Kidney tubule cell (primary cell): ENCODE measurements around the gene CFAP92.
"Not testable (repeated sequence)": the region's sequence is repeated elsewhere in the genome, so short reads cannot be mapped to it uniquely, and the experiment has no call there.

ENCODE experiments used
- DNase-seq: peaks from one replicate; pipeline ENCODE4 v3.0.0-alpha.2; 2018; ENCODE audit warnings: low spot score

The CFAP92 gene

DNA sequence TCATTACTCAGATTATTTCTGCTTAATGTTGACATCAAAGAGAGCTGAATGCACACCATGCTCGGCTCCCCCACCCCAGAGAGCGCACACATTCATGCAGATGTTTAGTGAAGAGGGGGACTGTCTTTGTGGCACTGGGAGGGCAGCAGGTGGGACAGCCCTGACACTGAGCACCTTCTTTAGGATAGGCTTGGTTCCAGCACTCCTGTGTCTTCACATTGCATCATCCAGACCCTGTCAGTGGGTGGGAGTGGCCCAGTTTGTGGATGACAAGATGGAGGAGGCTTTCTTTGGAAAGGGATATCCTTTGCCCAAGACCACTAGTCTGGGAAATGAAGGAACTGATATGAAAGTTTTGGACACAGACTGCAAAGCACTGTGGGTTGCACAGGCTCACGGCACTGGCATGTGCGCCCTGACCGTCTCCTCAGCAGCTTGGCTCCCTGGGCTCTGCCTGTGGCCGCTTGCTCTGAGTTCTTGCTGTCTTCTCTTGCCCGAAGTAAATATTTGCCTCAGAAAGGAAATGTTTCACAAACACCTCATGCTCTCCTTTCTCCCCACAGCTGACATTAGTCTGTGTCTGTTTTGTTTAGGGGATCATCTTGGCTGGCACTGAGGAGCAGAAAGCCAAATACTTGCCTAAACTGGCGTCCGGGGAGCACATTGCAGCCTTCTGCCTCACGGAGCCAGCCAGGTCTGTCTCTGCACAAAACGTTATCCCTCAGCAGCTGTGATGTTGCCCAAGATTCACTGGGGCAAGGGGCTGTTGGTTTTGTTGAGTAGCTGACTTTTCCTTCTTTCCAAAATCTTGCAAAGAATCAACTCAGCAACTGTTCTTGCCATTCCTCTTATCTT lies 97.8 kb downstream of the CFAP92 start:
- DNase-seq = no peak

DNA sequence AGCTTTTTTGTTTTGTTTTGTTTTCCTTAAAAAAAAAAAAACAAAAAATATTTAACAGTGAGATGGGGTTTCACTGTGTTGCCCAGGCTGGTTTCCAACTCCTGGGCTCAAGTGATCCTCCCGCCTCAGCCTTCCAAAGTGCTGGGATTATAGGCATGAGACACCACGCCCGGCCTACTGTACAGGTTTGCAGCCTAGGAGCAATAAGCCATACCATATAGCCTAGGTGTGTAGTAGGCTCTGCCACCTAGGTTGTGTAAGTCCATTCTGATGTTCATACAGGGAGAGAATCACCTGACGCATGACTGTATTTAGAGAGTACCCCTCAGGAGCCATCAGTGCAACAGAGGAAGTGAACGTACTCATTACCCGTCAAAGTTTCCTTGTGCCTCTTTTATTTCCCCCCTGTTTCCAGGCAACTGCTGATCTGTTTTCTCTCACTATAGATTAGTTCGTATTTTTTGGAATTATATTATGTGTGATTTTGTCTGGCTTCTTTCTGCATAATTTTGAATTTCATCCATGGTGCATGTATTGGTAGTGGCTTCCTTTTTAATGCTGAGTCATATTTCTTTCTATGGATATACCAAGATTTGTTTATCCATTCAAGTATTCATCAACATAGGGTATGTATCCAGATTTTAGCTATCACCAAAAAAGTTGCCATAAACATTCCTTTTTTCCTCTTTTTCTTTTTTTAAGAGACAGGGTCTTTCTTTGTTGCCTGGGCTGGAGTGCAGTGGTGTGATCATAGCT lies 104.6 kb downstream of the CFAP92 start:
- no peak for DNase-seq

DNA sequence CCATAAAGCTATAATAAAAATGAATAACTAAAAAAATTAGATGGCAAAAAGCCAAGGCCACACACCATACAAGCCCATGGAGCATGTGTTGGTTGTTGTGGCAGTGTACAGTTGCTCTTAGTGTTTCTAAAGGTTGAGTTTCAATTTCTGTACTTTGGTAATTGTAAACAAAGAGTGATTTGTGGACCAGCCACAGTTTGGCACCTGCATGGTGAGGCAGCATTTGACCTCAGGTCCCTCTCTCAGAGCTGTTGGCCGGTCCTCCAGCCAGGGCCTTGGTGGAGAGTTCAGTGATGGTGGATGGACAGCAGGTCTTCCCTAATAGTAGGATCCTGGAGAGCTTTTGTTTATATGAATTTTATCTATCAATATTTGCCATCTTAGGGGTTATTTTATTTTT lies 108.9 kb downstream of the CFAP92 start:
- DNase-seq = no peak

DNA sequence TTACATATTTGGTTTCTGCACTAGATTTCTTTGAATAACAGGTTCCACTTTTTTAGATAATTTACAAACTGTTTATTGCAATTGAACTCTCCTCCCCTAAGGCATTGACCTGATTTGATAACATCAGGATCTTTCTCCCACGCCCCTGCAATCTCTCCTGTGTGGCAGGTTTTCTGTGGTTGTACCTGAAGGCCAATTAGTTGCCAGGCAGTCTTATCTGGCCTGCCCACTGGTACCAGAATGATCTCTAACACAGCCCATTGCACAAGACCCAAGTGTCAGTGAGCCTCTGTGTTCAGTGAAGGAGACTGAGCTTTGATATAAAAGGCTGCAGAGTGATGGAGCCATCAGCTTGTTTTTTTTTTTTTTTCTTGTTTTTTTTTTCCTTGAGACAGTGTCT lies 111.2 kb downstream of the CFAP92 start:
- DNase-seq = no peak

DNA sequence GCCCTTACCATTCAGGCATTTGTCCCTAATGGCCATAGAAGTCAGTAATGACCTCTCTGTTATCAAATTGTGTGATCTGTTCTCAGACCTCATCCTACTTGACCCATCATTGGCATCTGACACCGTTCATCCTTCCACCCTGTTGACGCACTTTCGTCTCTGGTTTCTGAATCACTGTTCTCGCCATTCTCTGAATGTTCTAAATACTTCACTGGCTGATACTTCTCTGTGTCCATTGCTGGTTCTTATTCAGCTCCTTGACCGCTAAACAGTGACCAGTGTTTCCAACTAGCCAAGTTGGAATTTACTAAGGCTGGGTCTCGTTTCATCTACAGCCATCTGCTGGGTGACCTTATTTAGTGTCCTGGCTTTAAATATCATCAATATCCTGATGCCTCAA lies 112.3 kb downstream of the CFAP92 start:
- no peak for DNase-seq

DNA sequence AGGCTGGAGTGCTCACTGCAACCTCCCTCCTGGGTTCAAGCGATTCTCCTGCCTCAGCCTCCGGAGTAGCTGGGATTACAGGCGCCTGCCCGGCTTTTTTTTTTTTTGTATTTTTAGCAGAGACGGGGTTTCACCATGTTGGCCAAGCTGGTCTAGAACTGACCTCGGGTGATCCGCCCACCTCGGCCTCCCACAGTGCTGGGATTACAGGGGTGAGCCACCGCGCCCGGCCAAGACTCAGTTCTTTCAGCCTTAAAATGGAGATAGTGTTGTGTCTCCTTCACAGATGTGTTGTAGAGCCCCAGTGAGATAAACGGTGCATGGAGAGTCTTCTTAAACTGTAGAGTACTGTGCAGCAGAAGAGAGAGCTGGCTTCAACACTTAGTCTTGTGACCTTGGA lies 113.4 kb downstream of the CFAP92 start:
- DNase-seq = not testable (repeated sequence)

DNA sequence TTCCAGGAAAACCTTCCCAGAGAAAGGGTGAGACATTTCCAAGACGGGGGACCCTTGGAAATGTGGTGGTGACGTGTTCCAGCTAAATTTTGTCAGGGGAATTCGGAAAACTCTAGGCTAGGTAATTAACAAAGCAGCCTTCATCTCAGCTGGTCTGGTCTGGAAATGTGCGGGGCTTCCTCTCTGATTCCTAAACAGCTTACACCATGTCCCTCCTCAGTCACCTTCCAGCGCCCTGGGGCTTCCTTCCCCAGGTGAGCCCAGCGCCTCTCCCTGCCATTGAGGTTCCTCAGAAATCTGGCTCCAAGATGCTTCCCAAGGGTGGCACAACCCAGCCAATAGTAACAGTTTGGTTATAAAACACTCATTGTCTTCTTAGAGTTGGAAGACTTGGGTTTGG lies 113.9 kb downstream of the CFAP92 start:
- no peak for DNase-seq

DNA sequence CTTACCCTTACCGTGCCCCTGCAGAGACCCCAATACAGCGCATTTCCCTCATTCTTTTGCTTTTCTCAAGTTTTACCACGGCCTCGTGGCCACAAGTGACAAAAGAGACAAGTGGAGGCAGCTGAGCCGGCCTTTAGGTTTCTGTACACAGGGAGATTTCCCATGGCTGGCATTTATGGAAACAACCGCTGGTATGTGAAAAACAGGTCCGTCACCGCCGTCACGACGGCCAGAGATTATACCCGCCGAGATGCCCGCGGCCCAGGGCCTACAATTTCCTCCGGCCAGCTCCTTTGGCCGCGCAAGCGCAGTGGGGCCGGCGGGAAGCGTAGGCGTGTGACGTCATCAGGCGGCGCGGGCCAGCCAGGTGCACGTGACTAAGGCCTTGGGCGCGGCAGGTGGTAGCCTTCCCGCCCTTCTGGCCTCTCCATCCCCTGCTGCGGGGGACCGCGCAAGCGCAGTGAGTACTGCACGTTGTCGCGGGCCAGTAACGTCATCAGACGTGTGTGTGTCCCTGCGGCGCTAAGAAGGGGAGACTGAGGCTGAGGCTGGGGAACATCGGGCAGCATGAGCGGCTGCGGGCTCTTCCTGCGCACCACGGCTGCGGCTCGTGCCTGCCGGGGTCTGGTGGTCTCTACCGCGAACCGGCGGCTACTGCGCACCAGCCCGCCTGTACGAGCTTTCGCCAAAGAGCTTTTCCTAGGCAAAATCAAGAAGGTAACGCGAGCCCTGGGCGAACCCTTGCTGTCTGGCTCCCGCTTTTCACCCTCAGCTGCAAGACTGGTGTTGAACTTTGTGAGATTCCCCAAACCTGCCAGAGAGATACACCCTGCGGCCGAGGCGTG lies 114.5 kb downstream of the CFAP92 start, which contains the start of gene ACAD9:
ACAD9 (plus strand) TSS at position 496 of the 845 bp plus-strand sequence; CDS start at position 568, 72 bp downstream.
- DNase-seq = peak; percentile 98

DNA sequence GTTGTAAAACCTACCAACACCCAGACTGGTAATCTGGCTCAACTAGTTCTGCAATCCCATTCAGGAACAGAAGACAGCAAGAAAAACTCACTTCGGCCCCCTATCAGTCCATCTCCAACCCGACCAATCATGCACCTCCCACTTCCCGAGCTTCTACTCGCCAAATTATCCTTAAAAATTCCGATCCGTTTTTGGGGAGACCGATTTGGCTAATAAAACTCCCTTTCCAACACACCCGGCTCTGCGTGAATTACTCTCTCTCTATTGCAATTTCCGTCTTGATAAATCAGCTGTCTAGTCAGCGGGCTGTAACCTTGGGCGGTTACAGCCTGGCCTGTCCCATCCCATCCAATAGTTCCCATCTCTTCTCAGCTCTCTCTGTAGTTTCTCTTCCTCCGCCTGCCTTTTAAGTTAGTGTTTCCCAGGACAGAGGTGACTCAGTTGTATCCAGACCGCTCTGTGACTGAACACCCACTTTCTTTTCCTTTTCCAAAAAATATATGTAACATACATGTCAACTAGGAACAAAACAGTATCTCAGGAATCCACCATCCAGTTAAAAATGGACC lies 115.2 kb downstream of the CFAP92 start:
- peak; percentile 78 for DNase-seq

DNA sequence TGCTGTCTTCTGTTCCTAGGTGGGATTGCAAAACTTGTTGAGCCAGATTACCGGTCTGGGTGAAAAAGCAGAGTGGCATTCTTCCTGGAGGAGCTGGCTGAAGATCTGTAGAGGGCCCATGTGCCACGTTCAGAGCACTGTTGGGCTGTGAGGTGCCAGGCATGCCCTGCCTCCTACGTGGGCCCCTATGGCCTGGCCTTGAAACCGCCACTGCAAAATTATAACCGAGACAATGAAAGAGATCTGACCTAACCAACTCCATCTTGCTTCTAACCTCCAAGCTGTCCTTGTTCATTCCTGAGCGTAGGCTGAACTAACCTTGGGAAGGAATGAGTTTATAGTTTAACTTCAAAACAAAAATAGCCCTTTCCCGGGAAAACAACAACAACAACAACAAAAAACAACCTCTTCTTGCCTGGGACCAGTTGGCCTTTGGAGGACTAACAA lies 115.8 kb downstream of the CFAP92 start:
- DNase-seq = no peak

DNA sequence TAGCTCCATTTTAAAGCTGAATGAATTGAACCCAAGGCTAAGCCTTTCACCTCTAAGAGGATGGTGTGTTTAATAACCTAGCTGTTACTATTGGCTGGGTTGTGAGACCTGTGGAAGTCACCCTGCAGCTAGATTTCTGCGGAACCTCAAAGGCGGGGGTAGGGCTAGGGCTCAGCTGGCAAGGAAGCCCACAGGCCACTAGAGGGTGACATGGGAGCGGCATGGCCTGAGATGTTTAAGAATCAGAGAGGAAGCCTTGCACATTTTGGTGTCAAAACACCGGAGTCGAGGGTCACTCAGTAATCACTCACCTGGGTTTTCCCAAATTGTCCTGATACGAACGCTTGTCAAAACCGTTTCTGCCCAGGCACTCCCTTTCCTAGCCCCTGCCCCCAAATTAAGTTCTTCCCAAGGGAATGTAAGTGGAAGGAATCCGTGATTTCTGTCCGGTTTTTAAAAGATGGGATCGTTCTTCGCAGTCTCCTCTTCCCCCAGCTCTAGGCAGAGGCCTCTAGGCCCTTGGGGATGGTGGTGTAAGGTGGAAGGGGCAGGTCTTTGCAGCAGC lies 118.2 kb downstream of the CFAP92 start:
- DNase-seq = peak; percentile 33

DNA sequence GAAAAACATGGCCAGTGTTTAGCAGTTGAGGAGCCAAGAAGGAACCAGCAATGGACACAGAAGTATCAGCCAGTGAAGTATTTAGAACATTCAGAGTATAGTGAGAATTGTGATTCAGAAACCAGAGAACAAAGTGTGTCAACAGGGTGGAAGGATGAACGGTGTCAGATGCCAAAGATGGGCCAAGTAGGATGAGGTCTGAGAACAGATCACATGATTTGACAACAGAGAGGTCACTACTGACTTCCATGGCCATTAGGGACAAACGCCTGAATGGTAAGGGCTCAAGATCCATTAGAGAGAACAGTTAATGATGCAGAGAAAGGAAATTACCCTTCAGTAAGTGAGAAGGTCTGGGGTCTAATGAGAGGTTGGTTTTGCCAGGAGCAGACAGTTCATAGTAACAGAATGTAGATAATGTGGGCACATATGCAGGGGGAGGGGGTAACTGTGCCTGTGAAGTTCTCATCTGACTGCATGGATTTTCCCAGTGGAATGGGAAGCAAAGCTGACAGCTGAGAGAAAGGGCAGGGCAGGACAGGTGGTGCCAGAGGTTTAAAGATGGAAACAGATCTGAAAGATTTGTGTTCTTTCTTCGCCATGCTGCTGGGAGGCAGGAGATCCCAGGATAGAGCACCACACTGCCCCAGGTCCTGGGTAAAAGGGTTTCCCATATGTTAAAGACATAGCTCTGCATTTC lies 119.2 kb downstream of the CFAP92 start:
- DNase-seq = no peak

DNA sequence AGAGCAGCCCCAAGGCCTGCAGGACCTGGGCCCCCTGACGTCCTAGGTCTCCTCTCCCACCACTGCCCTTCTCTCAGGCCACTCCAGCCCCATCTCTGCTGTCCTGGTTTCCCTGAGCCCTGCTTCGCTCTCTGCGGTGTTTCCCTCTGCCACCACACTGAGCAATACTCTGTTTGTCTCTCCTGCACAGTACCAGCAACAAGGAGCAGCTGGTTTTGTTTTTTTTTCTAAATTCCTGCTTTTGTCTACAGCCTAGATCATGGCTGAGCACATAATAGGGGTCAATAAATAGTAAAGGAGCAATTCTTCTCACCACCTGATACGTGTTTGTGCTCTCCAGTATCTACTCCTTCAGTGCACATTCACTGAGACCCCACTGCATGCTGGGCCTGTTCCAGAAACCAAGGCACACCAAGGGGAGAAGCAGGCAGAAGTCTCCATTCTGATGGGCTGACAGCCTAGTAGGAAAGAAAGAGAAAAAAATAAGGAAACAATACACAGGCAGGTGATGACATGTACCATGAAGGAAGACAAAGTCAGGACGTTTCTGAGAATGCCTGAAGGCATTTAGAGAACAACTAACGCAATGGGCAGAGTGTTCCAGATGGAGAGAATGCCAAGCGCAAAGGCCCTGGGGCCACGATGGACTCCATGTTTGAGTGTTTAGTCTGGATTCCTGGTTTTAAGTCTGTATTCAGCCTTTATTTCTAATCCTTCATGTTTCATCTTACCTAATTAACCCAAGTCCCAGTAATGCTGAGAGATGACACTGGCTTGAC lies 120.4 kb downstream of the CFAP92 start:
- no peak for DNase-seq

DNA sequence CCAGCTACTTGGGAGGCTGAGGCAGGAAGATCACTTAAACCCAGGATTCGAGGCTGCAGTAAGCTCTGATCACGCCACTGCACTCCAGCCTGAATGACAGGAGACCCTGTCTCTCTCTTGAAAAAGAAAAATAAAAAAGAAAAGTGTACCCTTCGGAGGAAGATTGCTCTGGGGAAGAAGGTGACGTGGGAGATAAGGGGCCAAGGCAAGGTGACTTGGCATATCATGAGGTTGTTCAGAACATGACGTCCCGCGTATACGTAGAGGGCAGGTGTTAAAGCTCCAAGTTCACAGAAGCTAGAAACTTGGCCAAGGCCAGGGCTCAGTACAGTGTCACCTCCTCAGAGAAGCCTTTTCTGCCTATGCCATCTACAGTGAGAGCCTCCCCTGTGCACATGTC lies 121.1 kb downstream of the CFAP92 start:
- no peak for DNase-seq

DNA sequence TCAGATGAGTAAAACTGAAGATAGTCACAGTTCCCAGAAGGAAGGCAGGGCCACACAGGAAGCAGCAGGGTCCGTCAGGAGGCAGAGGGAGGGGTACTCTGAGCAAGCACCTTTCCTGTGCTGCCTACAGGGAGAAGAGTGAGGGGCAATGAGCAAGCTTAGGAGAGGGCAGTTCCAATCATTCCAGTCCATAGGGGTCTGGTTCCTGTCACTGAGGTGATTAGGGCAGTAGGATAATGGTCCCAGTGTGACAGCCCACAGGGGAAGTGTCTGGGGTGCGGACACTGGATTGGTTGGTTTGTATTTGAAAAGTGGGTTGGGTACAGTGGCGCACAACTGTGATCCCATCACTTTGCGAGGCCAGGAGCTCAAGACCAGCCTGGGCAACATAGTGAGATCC lies 121.6 kb downstream of the CFAP92 start:
- DNase-seq = no peak

DNA sequence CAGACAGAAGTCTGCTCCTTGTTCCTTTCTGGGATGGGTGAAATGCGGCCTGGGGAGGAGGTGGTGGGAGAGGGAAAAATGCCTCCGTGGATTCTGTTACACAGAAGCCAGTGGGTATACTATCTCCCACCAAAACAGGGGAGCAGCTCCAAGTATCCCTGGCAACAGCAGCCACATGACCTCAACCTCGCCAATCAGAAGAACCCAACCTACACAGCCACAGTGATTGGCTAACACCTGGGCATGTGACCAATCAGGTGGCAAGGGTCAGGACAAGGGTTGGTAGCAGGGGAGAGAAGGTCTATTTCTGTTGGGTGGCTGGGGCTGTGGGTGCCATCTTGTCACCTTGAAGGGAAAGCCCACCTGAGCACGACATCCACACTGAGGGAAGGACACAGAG lies 123.5 kb downstream of the CFAP92 start:
- no peak for DNase-seq

DNA sequence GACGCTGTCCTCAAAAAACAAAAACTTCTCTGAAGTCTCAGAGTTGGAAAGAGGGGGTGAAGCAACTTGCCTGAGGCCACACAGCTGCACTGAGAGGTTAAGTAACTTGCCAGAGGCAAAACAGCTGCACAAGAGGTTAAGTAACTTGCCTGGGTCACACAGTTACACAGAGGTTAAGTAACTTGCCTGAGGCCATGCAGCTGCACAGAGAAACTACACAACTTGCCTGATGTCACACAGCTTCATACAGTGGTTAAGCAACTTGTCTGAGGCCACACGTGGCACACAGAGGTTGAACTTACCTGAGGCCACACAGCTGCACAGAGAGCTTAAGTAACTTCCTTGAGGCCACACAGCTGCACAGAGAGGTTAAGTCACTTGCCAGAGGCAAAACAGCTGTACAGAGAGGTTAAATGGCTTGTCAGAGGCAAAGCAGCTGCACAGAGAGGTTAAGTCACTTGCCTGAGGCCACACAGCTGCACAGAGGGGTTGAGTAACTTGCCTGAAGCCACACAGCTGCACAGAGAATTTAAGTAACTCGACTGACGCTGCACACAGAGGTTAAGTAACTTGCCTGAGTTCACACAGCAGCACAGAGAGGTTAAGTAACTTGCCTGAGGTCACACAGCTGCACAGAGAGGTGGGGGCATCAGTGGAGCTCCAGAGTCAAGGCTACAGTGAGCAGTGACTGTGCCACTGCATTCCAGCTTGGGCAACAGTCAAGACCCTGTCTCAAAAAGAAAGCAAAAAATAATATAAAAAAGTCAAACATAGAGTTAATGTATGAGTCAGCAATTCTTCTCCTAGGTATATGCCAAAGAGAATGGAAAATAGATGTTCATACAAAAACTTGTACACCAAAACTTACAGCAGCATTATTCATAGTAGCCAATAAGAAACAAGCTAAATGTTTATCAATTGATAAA lies 126.4 kb downstream of the CFAP92 start:
- DNase-seq = no peak

DNA sequence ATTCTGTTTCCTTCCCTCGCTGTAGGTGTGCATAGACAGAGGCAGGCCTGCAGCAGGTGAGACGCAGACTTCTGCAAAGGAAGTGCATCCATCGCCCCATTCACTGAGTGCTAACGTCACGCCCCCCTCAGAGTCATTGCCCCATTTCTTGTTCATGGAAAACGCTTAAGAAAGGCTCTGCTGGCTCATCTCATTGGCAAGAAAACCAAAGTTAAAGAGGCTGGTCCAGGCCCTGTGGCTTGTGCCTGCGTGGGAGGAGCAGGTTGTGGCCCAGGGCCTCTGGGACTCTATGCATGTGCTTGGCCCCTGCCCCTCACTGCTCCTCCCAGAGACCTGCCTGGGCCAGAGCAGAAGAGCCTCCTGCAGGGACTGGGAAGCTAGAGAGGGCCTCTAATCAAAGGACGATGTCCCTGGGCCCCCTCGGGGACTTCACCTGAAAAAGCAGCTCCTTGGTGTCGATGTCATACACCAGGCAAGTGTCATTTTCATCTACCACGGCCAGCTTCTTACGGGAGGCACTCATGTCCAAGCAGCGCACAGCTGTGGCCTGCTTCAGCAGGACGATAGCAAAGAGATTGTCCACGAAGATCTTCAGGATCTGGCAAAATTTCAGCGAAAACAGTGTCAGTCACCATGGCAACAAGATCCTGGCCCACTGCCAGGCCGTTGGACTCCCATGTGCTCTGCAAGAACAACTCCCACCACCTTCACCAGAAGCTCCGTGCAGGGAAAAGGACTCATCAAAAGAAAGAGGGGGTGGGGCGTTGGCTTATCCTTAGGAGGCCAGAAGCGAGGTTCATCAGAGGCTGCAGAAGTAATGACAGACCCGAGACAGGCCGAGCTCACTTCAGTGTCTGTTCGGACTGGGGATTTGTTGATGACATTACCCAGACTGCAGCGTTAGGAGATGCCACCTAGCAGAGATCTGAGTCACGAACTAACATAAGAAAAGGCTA lies 128.7 kb downstream of the CFAP92 start:
- DNase-seq = not testable (repeated sequence)
